ENCODE data around the gene FRMD4A.
"Not testable (repeated sequence)": the region's sequence is repeated elsewhere in the genome, so short reads cannot be mapped to it uniquely, and the experiment has no call there.

GRCh38 chr10:14228798-14229197 is 101.9 kb downstream of the FRMD4A start:
- not testable (repeated sequence) for TF ChIP-seq EZH2 (optimal IDR thresholded peaks at IDR 0.05; ENCODE audit: low read depth, low read length); CTCF (IDR thresholded peaks at IDR 0.05; ENCODE audit: low read length); EZH2phosphoT487 (IDR thresholded peaks at IDR 0.05; ENCODE audit: low read length)

All from MM.1S (cell line).